Thoracic aorta (tissue), 2 donors: Measurements from ENCODE around the gene SPINT3. TPM values are rescaled to one million over a fixed set of nuclear protein-coding genes. Genes with fewer than 3 reads are reported as not detected.

Source experiments
- ATAC-seq: fragments of 150-250 bp; one replicate; pipeline ENCODE4 v1.8.0; 2017; ENCODE audit warnings: low read depth; ENCODE audit not compliant: insufficient number of reproducible peaks, low FRiP score
- DNase-seq: peaks from one replicate; pipeline ENCODE4 v3.0.0-alpha.2; 2020; ENCODE audit warnings: low spot score
- H3K27ac ChIP-seq, 2 donors: fragments of 200-600 bp; sonication (generic); 1 replicate in 1 of 2; 2 replicates in 1 of 2; pipeline ENCODE4 v1.5.1; 2016; ENCODE audit warnings: mild to moderate bottlenecking in 2 of 2, moderate library complexity in 2 of 2
- H3K27me3 ChIP-seq: fragments of 200-600 bp; sonication (generic); replicated peaks from 2 replicates; pipeline ENCODE4 v1.6.0; 2016; ENCODE audit warnings: mild to moderate bottlenecking; ENCODE audit not compliant: insufficient read depth
- H3K36me3 ChIP-seq: fragments of 200-600 bp; sonication (generic); one replicate; pipeline ENCODE4 v1.5.1; 2016
- H3K4me1 ChIP-seq, 2 donors: fragments of 200-600 bp; sonication (generic); 1 replicate in 1 of 2; 2 replicates in 1 of 2; pipeline versions ENCODE4 v1.5.1 to v1.6.0; 2016; ENCODE audit warnings: low read depth in 2 of 2, mild to moderate bottlenecking in 1 of 2; ENCODE audit not compliant: control insufficient read depth in 1 of 2
- H3K4me3 ChIP-seq: fragments of 200-600 bp; sonication (generic); 2 replicates; pipeline ENCODE4 v1.5.1; 2016; ENCODE audit warnings: mild to moderate bottlenecking
- H3K9me3 ChIP-seq: fragments of 200-600 bp; sonication (generic); 2 replicates; pipeline ENCODE4 v1.5.1; 2016
- CTCF ChIP-seq: fragments of 200-600 bp; sonication (generic); IDR thresholded peaks from one replicate; pipeline ENCODE4 v1.5.1; 2019; ENCODE audit warnings: antibody characterized with exemption
- total RNA-seq, 2 donors: library from RNA; depleted of rRNA; stranded (reverse); fragments of >200 nt; gene quantifications; one replicate each; pipeline versions ENCODE4 v1.1.0 to v1.2.3, GENCODE V29; 2016

The SPINT3 gene
- total RNA-seq, 2 donors from 2014 or later: not detected

- Histone ChIP-seq H3K27me3 (no peaks in the 10 kb centered on the region), H3K4me1 (no peaks in the 10 kb centered on the region), H3K4me3 (no peak overlapping the region), H3K9me3 (no peaks in the 10 kb centered on the region), H3K36me3 (no peaks in the 10 kb centered on the region), H3K27ac (no peak overlapping the region)
- DNase-seq (no peak), ATAC-seq (no peak)
- TF ChIP-seq CTCF: no peak
Observed at GRCh38 chr20:45509091-45509490, 6.3 kb downstream of the SPINT3 start.

GRCh38 chr20:45508068-45508886 lies 7.1 kb downstream of the SPINT3 start:
- no peaks in the 10 kb centered on the region for H3K36me3 ChIP-seq
- H3K4me1 ChIP-seq: no peaks in the 10 kb centered on the region
- ATAC-seq: no peak
- no peaks in the 10 kb centered on the region for H3K9me3 ChIP-seq
- TF ChIP-seq CTCF: no peak
- no peak overlapping the region for H3K27ac ChIP-seq
- no peaks in the 10 kb centered on the region for H3K27me3 ChIP-seq
- H3K4me3 ChIP-seq: no peak overlapping the region
- no peak for DNase-seq

- Histone ChIP-seq H3K9me3 (no peaks in the 10 kb centered on the region), H3K27me3 (no peaks in the 10 kb centered on the region)
- ATAC-seq: no peak
Observed at GRCh38 chr20:45507011-45507820, 8.2 kb downstream of the SPINT3 start.

GRCh38 chr20:45506398-45506797 lies 9.0 kb downstream of the SPINT3 start:
- Histone ChIP-seq H3K9me3 (no peaks in the 10 kb centered on the region), H3K4me1 (no peaks in the 10 kb centered on the region), H3K4me3 (no peak overlapping the region), H3K27me3 (no peaks in the 10 kb centered on the region), H3K27ac (no peak overlapping the region), H3K36me3 (no peaks in the 10 kb centered on the region)
- DNase-seq: no peak
- no peak for TF ChIP-seq CTCF
- ATAC-seq: no peak

More at GRCh38 chr20:45507011-45507820, 8.2 kb downstream of the SPINT3 start:
- DNase-seq: no peak
- Histone ChIP-seq H3K36me3 (no peaks in the 10 kb centered on the region), H3K4me1 (no peaks in the 10 kb centered on the region), H3K27ac (no peak overlapping the region), H3K4me3 (no peak overlapping the region)
- TF ChIP-seq CTCF: no peak

- Histone ChIP-seq H3K27ac (no peak overlapping the region), H3K9me3 (no peaks in the 10 kb centered on the region), H3K4me1 (no peaks in the 10 kb centered on the region), H3K4me3 (no peak overlapping the region), H3K27me3 (no peaks in the 10 kb centered on the region), H3K36me3 (no peaks in the 10 kb centered on the region)
- no peak for ATAC-seq
- DNase-seq: no peak
- no peak for TF ChIP-seq CTCF
Observed at GRCh38 chr20:45503403-45503802, 12.0 kb downstream of the SPINT3 start.
